Measurements from ENCODE around the gene WDR12.
"Not testable (repeated sequence)": the region's sequence is repeated elsewhere in the genome, so short reads cannot be mapped to it uniquely, and the experiment has no call there.

The WDR12 gene

GRCh38 chr2:202883987-202884675, 27.3 kb downstream of the WDR12 start:
- peak; percentile 83 for DNase-seq (ENCODE audit: low read depth)

DNA sequence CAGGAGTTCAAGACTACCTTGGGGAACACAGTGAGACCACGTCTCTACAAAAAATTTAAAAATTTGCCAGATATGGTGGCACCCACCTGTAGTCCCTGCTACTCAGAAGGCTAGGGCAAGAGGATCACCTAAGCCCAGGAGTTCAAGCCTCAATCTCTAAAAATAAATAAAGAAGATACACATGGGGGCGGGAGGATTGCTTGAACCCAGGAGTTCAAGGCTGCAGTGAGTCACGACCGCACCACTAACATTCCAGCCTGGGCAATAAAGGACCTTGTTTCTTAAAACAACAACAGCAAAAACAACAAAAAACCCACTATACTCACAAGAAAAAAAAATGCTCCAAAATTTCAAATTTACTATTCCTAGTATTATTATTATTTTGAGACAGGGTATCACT, 29.9 kb downstream of the WDR12 start:
- DNase-seq (ENCODE audit: low read depth): no peak

GRCh38 chr2:202877699-202878098, 33.8 kb downstream of the WDR12 start:
- DNase-seq (ENCODE audit: low read depth): no peak

DNA sequence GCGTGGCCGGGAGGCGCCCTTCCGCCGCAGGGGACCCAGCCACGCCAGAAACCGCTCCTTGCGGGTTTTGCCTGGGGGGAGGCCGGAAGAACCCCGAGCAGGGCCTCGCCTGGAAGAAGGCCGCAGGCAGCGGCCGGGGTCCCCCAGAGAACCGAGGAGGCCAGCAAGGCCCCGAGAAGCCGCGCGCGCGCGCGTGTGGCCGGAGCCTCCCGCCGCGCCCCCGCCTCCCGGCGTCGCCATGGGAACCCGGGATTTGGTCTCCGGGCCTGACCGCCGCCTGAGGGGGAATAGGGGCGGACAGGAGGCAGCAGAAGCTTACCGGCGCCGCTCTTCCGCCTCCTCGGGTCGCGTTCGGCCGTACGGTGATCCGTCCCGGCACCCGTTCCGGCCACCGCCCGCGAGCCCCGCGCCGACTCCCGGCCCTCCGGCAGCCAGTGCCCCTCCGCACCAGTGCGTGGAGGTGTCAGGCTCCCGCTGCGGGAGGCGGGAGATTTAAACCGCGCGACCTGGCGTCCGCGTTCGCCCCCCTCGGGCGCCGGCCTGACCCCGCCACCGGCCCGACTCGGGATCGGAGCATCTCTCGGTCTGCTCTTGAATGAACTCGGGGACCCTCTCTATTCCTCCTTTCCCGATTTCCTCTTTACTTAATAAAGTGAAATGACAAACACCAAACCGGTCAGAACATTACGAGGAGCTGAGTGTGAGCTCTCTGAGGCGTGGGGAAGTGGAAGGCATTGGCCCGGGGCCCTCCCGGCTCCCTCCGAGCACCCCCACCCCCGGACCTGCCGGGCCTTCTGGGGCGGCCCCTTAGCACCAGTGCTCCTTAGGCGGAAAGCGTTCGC, 40.0 kb downstream of the WDR12 start, which contains the start of gene ICA1L:
TSS of gene ICA1L (minus strand) at position 467 of the 842 bp plus-strand sequence. CDS start 42,757 bp downstream, outside the sequence.
- DNase-seq (ENCODE audit: low read depth): peak; percentile 45

- peak; percentile 58 for DNase-seq (ENCODE audit: low read depth)
These were observed 40.8 kb downstream of the WDR12 start for GRCh38 chr2:202870431-202871299.

GRCh38 chr2:202861987-202862386, 49.5 kb downstream of the WDR12 start:
- DNase-seq (ENCODE audit: low read depth): no peak

- no peak for DNase-seq (ENCODE audit: low read depth)
These were observed 52.9 kb downstream of the WDR12 start for GRCh38 chr2:202858601-202859000.

DNA sequence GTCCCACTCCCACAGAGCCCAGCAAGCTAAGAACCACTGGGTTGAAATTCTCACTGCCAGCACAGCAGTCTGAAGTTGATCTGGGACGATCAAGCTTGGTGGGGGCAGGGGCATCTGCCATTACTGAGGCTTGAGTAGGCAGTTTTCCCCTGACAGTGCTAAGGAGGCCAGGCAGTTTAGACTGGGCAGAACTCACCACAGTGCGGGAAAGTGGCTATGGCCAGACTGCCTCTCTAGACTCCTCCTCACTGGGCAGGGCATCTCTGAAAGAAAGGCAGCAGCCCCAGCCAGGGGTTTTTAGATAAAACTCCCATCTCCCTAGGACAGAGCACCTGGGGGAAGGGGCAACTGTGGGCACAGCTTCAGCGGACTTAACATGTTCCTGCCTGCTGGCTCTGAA, 62.1 kb downstream of the WDR12 start:
- DNase-seq (ENCODE audit: low read depth): not testable (repeated sequence)

GRCh38 chr2:202848813-202849212, 62.7 kb downstream of the WDR12 start:
- peak; percentile 26 for DNase-seq (ENCODE audit: low read depth)

DNA sequence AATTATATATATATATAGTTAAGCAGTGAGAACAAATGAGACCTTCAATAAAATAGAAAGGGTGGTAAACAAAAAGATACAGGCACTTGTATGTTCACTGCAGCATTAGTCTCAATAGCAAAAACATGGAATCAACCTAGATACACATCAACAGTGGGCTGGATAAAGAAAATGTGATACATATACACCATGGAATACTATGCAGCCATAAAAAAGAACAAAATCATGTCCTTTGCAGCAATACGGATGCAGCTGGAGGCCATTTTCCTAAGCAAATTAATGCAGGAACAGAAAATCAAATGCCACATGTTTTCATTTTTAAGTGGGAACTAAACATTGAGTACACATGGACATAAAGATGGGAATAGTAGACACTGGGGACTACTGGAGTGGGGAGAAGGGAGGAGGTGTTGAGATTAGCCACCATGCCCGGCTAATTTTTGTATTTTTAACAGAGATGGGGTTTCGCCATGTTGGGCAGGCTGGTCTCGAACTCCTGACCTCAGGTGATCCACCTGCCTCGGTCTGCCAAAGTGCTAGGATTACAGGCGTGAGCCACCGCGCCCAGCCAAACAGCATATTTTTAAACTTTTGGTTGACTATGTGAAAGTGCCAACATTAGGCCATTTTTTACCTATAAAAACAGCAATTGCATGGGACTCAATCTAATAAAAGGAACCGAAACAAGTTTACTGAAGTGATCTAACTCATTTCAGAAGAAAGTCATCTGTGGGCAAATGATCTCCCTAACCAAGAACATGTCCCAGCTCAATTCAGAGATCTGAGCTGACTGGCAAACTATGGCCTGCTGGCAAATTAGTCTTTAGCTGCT, 63.6 kb downstream of the WDR12 start:
- no peak for DNase-seq (ENCODE audit: low read depth)

GRCh38 chr2:202844656-202845055, 66.8 kb downstream of the WDR12 start:
- no peak for DNase-seq (ENCODE audit: low read depth)

GRCh38 chr2:202842690-202843089, 68.8 kb downstream of the WDR12 start:
- DNase-seq (ENCODE audit: low read depth): no peak

- DNase-seq (ENCODE audit: low read depth): no peak
These were observed 70.2 kb downstream of the WDR12 start for GRCh38 chr2:202841090-202841867.

DNA sequence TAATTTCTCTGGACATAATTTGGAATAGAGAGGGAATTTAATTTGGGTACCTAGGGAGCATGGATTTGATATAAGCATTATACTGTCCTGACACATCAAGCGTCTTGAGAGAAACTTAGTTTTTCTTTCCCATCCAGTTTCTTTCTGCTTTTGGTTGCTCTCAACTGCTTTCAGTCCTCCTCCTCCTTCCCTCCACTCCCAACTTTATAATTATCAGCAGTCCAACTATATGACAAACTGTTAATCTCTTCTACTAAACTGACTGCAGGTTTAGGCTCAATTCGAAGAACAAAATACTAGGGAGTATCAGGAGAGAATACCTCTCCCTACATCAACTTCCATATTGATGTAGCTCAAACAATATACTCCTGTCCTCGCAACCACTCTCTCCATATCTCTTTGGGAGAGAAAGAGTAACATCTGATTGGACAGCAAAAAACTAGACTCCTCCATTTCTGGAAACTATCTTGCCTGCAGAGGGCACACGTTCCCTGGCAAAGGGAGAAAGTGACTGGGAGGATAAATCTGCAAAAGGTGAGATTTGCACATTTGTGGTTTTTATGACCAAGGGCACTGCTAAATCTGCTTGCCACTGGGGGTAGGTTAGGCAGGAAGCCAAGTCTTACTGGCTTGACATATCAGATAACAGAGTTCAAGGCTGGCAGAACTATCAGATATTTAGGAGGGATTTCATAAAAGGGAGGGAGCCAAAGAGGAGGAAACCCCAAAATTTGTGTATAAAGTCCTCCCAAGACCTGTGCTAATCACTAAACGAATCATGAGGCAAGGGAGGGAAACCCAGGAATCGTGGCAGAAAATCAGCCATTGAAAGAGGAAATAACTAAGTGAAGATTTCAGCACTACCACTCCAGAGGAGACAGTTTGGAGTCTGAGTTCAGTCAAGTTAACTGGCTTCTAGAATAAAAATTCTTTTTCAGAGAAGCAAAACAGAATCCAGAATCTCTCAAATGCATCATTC, 79.9 kb downstream of the WDR12 start:
- peak; percentile 73 for DNase-seq (ENCODE audit: low read depth)

- peak; percentile 80 for DNase-seq (ENCODE audit: low read depth)
These were observed 86.6 kb downstream of the WDR12 start for GRCh38 chr2:202824901-202825300.
